ENCODE data around the gene MDFIC. TPM values are rescaled to one million over a fixed set of nuclear protein-coding genes. Genes with fewer than 3 reads are reported as not detected.
A peak's percentile ranks its signal among the peaks of the same experiment; 100 is the strongest.

The MDFIC gene
- total and polyA plus RNA-seq, 3 experiments from 2014 or later: 125 to 135 (median 131) TPM

- no peak overlapping the region for H3K27ac ChIP-seq (ENCODE audit: low read depth, low read length)
- Mint-ChIP-seq H3K4me1 (peaks cover 4 to 7% (median 7%) of the 10 kb centered on the region in 3 donors), H3K9me3 (no peaks in the 10 kb centered on the region), H3K36me3 (peaks cover 0 to 2% (median under 1%) of the 10 kb centered on the region in 3 donors), H3K27me3 (no peaks in the 10 kb centered on the region), H3K27ac (no peak overlapping the region), H3K4me3 (no peak overlapping the region)
- no peaks in the 10 kb centered on the region for H3K36me3 ChIP-seq (ENCODE audit: insufficient read depth, low read length)
- POLR2A ChIA-PET: no interaction called here
- CTCF ChIA-PET: interaction anchor here (0.7 kb wide), 1 partner anchor 16 kb away, joined by 3 read pairs; no protein-coding TSS in a partner anchor
- no peaks in the 10 kb centered on the region for H3K4me1 ChIP-seq (ENCODE audit: insufficient read depth, low read length)
- DNase-seq: no peak
- no peaks in the 10 kb centered on the region for H3K9me3 ChIP-seq (ENCODE audit: low read length)
- H3K27me3 ChIP-seq (ENCODE audit: insufficient read depth, low read length, poor library complexity, severe bottlenecking): no peaks in the 10 kb centered on the region
- no peak overlapping the region for H3K4me3 ChIP-seq (ENCODE audit: low read length)
Observed at GRCh38 chr7:114890561-114890960, 31.3 kb upstream of the MDFIC start.

- CTCF ChIA-PET: interaction anchor here (1.0 kb wide), 1 partner anchor 24 kb away, joined by 4 read pairs; no protein-coding TSS in a partner anchor
- H3K36me3 Mint-ChIP-seq: peaks cover 0 to 6% (median 1%) of the 10 kb centered on the region in 3 donors
- no peaks in the 10 kb centered on the region for H3K9me3 Mint-ChIP-seq
- Histone ChIP-seq H3K4me1 (ENCODE audit: insufficient read depth, low read length) (no peaks in the 10 kb centered on the region), H3K4me3 (ENCODE audit: low read length) (no peak overlapping the region), H3K9me3 (ENCODE audit: low read length) (no peaks in the 10 kb centered on the region), H3K27ac (ENCODE audit: low read depth, low read length) (no peak overlapping the region), H3K27me3 (ENCODE audit: insufficient read depth, low read length, poor library complexity, severe bottlenecking) (no peaks in the 10 kb centered on the region), H3K36me3 (ENCODE audit: insufficient read depth, low read length) (no peaks in the 10 kb centered on the region)
- H3K27me3 Mint-ChIP-seq: peaks cover 0 to 2% of the 10 kb centered on the region in 2 donors
- POLR2A ChIA-PET: no interaction called here
- no peak for DNase-seq
- H3K27ac Mint-ChIP-seq: no peak overlapping the region
- no peaks in the 10 kb centered on the region for H3K4me1 Mint-ChIP-seq
- H3K4me3 Mint-ChIP-seq: no peak overlapping the region
Observed at GRCh38 chr7:114900127-114900526, 21.8 kb upstream of the MDFIC start.

- H3K9me3 Mint-ChIP-seq: no peaks in the 10 kb centered on the region
- peak overlapping the region in 2 of 8 donors; percentile 18 to 54 for H3K27ac Mint-ChIP-seq
- CTCF ChIA-PET: interaction anchor here (1.1 kb wide), 1 partner anchor 36 kb away, joined by 3 read pairs; no protein-coding TSS in a partner anchor
- H3K36me3 ChIP-seq (ENCODE audit: insufficient read depth, low read length): no peaks in the 10 kb centered on the region
- no peaks in the 10 kb centered on the region for H3K4me1 ChIP-seq (ENCODE audit: insufficient read depth, low read length)
- H3K4me3 ChIP-seq (ENCODE audit: low read length): no peak overlapping the region
- H3K36me3 Mint-ChIP-seq: peaks cover 0 to 2% (median 0%) of the 10 kb centered on the region in 3 donors
- no peak for DNase-seq
- H3K4me3 Mint-ChIP-seq: no peak overlapping the region
- no peaks in the 10 kb centered on the region for H3K4me1 Mint-ChIP-seq
- POLR2A ChIA-PET: no interaction called here
- no peaks in the 10 kb centered on the region for H3K27me3 ChIP-seq (ENCODE audit: insufficient read depth, low read length, poor library complexity, severe bottlenecking)
- H3K27ac ChIP-seq (ENCODE audit: low read depth, low read length): no peak overlapping the region
- no peaks in the 10 kb centered on the region for H3K27me3 Mint-ChIP-seq
- H3K9me3 ChIP-seq (ENCODE audit: low read length): no peaks in the 10 kb centered on the region
Observed at GRCh38 chr7:114901771-114902170, 20.1 kb upstream of the MDFIC start.

- Histone ChIP-seq H3K4me3 (ENCODE audit: low read length) (no peak overlapping the region), H3K9me3 (ENCODE audit: low read length) (no peaks in the 10 kb centered on the region), H3K27me3 (ENCODE audit: insufficient read depth, low read length, poor library complexity, severe bottlenecking) (no peaks in the 10 kb centered on the region), H3K27ac (ENCODE audit: low read depth, low read length) (no peak overlapping the region), H3K36me3 (ENCODE audit: insufficient read depth, low read length) (no peaks in the 10 kb centered on the region), H3K4me1 (ENCODE audit: insufficient read depth, low read length) (no peaks in the 10 kb centered on the region)
- ChIA-PET CTCF (interaction anchor here (1.1 kb wide), 1 partner anchor 18 kb away, joined by 3 read pairs; the partner anchor contains the start of gene MDFIC), POLR2A (interaction anchor here (0.7 kb wide), 1 partner anchor 29 kb away, joined by 3 read pairs; no protein-coding TSS in a partner anchor)
- Mint-ChIP-seq H3K4me1 (no peaks in the 10 kb centered on the region), H3K9me3 (no peaks in the 10 kb centered on the region), H3K36me3 (peaks cover 0 to 2% (median 0%) of the 10 kb centered on the region in 3 donors), H3K4me3 (no peak overlapping the region), H3K27ac (no peak overlapping the region), H3K27me3 (no peaks in the 10 kb centered on the region)
- DNase-seq: no peak
Observed at GRCh38 chr7:114903131-114903530, 18.8 kb upstream of the MDFIC start.

GRCh38 chr7:114910787-114911186, 11.1 kb upstream of the MDFIC start:
- H3K4me1 Mint-ChIP-seq: peaks cover 1 to 5% (median 4%) of the 10 kb centered on the region in 3 donors
- no peaks in the 10 kb centered on the region for H3K27me3 Mint-ChIP-seq
- H3K4me1 ChIP-seq (ENCODE audit: insufficient read depth, low read length): peaks cover 2% of the 10 kb centered on the region
- H3K4me3 ChIP-seq (ENCODE audit: low read length): no peak overlapping the region
- no peak for DNase-seq
- ChIA-PET POLR2A (no interaction called here), CTCF (no interaction called here)
- no peak overlapping the region for H3K27ac Mint-ChIP-seq
- H3K4me3 Mint-ChIP-seq: no peak overlapping the region
- H3K27me3 ChIP-seq (ENCODE audit: insufficient read depth, low read length, poor library complexity, severe bottlenecking): no peaks in the 10 kb centered on the region
- H3K36me3 Mint-ChIP-seq: peaks cover 0 to 3% (median 0%) of the 10 kb centered on the region in 3 donors
- no peaks in the 10 kb centered on the region for H3K9me3 Mint-ChIP-seq
- no peaks in the 10 kb centered on the region for H3K9me3 ChIP-seq (ENCODE audit: low read length)
- no peak overlapping the region for H3K27ac ChIP-seq (ENCODE audit: low read depth, low read length)
- no peaks in the 10 kb centered on the region for H3K36me3 ChIP-seq (ENCODE audit: insufficient read depth, low read length)

- ChIA-PET POLR2A (no interaction called here), CTCF (no interaction called here)
- H3K9me3 Mint-ChIP-seq: no peaks in the 10 kb centered on the region
- no peaks in the 10 kb centered on the region for H3K27me3 ChIP-seq (ENCODE audit: insufficient read depth, low read length, poor library complexity, severe bottlenecking)
- H3K9me3 ChIP-seq (ENCODE audit: low read length): no peaks in the 10 kb centered on the region
- H3K27ac ChIP-seq (ENCODE audit: low read depth, low read length): no peak overlapping the region
- no peak overlapping the region for H3K4me3 ChIP-seq (ENCODE audit: low read length)
- DNase-seq: no peak
- H3K27me3 Mint-ChIP-seq: no peaks in the 10 kb centered on the region
- no peak overlapping the region for H3K4me3 Mint-ChIP-seq
- H3K4me1 ChIP-seq (ENCODE audit: insufficient read depth, low read length): peaks cover 6% of the 10 kb centered on the region
- no peak overlapping the region for H3K27ac Mint-ChIP-seq
- peaks cover 7 to 11% (median 11%) of the 10 kb centered on the region in 3 donors for H3K4me1 Mint-ChIP-seq
- H3K36me3 Mint-ChIP-seq: peaks cover 0 to 1% (median 0%) of the 10 kb centered on the region in 3 donors
- no peaks in the 10 kb centered on the region for H3K36me3 ChIP-seq (ENCODE audit: insufficient read depth, low read length)
Observed at GRCh38 chr7:114911411-114911810, 10.5 kb upstream of the MDFIC start.

- Mint-ChIP-seq H3K27me3 (no peaks in the 10 kb centered on the region), H3K36me3 (peaks cover 0 to 1% (median 0%) of the 10 kb centered on the region in 3 donors), H3K4me1 (peaks cover 42 to 55% (median 54%) of the 10 kb centered on the region in 3 donors), H3K27ac (peak overlapping the region; percentile 82 to 97 (median 95)), H3K4me3 (peak overlapping the region; percentile 22 to 85 (median 80)), H3K9me3 (no peaks in the 10 kb centered on the region)
- Histone ChIP-seq H3K4me1 (ENCODE audit: insufficient read depth, low read length) (peaks cover 17% of the 10 kb centered on the region), H3K9me3 (ENCODE audit: low read length) (no peaks in the 10 kb centered on the region), H3K27ac (ENCODE audit: low read depth, low read length) (no peak overlapping the region), H3K36me3 (ENCODE audit: insufficient read depth, low read length) (no peaks in the 10 kb centered on the region), H3K4me3 (ENCODE audit: low read length) (peak overlapping the region; percentile 13), H3K27me3 (ENCODE audit: insufficient read depth, low read length, poor library complexity, severe bottlenecking) (no peaks in the 10 kb centered on the region)
- POLR2A ChIA-PET: no interaction called here
- DNase-seq: no peak
- CTCF ChIA-PET: interaction anchor here (1.0 kb wide), 2 partner anchors 9 to 51 kb away, joined by 3 read pairs; no protein-coding TSS in a partner anchor
Observed at GRCh38 chr7:114916261-114916892, 5.5 kb upstream of the MDFIC start.

GRCh38 chr7:114917211-114917839, 4.6 kb upstream of the MDFIC start:
- Mint-ChIP-seq H3K4me3 (peak overlapping the region in 6 of 7 donors; percentile 56 to 85 (median 79)), H3K27ac (peak overlapping the region; percentile 82 to 97 (median 95)), H3K4me1 (peaks cover 46 to 60% (median 58%) of the 10 kb centered on the region in 3 donors), H3K36me3 (peaks cover 0 to 6% (median 1%) of the 10 kb centered on the region in 3 donors), H3K9me3 (no peaks in the 10 kb centered on the region), H3K27me3 (no peaks in the 10 kb centered on the region)
- Histone ChIP-seq H3K4me1 (ENCODE audit: insufficient read depth, low read length) (peaks cover 17% of the 10 kb centered on the region), H3K9me3 (ENCODE audit: low read length) (no peaks in the 10 kb centered on the region), H3K27ac (ENCODE audit: low read depth, low read length) (no peak overlapping the region), H3K4me3 (ENCODE audit: low read length) (no peak overlapping the region), H3K36me3 (ENCODE audit: insufficient read depth, low read length) (no peaks in the 10 kb centered on the region), H3K27me3 (ENCODE audit: insufficient read depth, low read length, poor library complexity, severe bottlenecking) (no peaks in the 10 kb centered on the region)
- POLR2A ChIA-PET: no interaction called here
- CTCF ChIA-PET: interaction anchor here (1.0 kb wide), 1 partner anchor 52 kb away, joined by 3 read pairs; no protein-coding TSS in a partner anchor
- DNase-seq: no peak

All from CD8-positive, alpha-beta memory T cell (primary cell).